Mesenchymal stem cell (in vitro differentiated cells and primary cell): ENCODE data around the gene FARS2.

Experiments
- DNase-seq: peaks from one replicate; pipeline ENCODE4 v3.0.0-alpha.2; 2013
- H2AFZ ChIP-seq: one replicate; pipeline ENCODE4 v1.6.1; 2013; ENCODE audit warnings: low read depth, mild to moderate bottlenecking, control low read depth, inconsistent platforms, low read length, moderate library complexity
- H2AK5ac ChIP-seq: 2 replicates; pipeline ENCODE4 v1.6.1; 2013; ENCODE audit warnings: low read length, moderate library complexity, mild to moderate bottlenecking, inconsistent platforms; ENCODE audit not compliant: severe bottlenecking
- H2BK120ac ChIP-seq: one replicate; pipeline ENCODE4 v1.6.1; 2013; ENCODE audit warnings: low read depth, mild to moderate bottlenecking, inconsistent platforms, low read length, moderate library complexity
- H2BK12ac ChIP-seq, 2 experiments: one replicate each; pipeline ENCODE4 v1.6.1; 2013; ENCODE audit warnings: inconsistent platforms in 2 of 2, low read length in 2 of 2, mild to moderate bottlenecking in 2 of 2, moderate library complexity in 2 of 2, control low read depth in 1 of 2
- H2BK15ac ChIP-seq: one replicate; pipeline ENCODE4 v1.6.1; 2013; ENCODE audit warnings: mild to moderate bottlenecking, low read depth, inconsistent platforms; ENCODE audit not compliant: poor library complexity, severe bottlenecking
- H2BK5ac ChIP-seq: 2 replicates; pipeline ENCODE4 v1.6.1; 2013; ENCODE audit warnings: low read depth, mild to moderate bottlenecking, low read length, control low read depth, inconsistent platforms; ENCODE audit not compliant: poor library complexity, severe bottlenecking
- H3K14ac ChIP-seq, 2 experiments: one replicate each; pipeline ENCODE4 v1.6.1; 2013; ENCODE audit warnings: inconsistent platforms in 2 of 2, low read length in 2 of 2, control low read depth in 1 of 2, mild to moderate bottlenecking in 1 of 2, moderate library complexity in 1 of 2
- H3K18ac ChIP-seq, 2 experiments: one replicate each; pipeline ENCODE4 v1.6.1; 2013; ENCODE audit warnings: inconsistent platforms in 2 of 2, low read length in 2 of 2, control low read depth in 1 of 2, low read depth in 1 of 2, mild to moderate bottlenecking in 1 of 2
- H3K23ac ChIP-seq, 2 experiments: one replicate each; pipeline ENCODE4 v1.6.1; 2013; ENCODE audit warnings: inconsistent platforms in 2 of 2, low read length in 2 of 2, mild to moderate bottlenecking in 2 of 2, moderate library complexity in 2 of 2, control low read depth in 1 of 2
- H3K27ac ChIP-seq: 2 replicates; pipeline ENCODE4 v1.5.1; 2013; ENCODE audit warnings: mild to moderate bottlenecking, moderate library complexity, low read length, control low read depth, inconsistent platforms; ENCODE audit not compliant: poor library complexity, severe bottlenecking
- H3K27me3 ChIP-seq, 2 experiments: 2 replicates each; pipeline versions ENCODE4 v1.6.1 to v1.7.0; 2013; ENCODE audit warnings: low read length in 2 of 2, mild to moderate bottlenecking in 2 of 2, moderate library complexity in 2 of 2, control low read depth in 1 of 2, inconsistent platforms in 1 of 2; ENCODE audit not compliant: control insufficient read depth in 1 of 2, insufficient read depth in 1 of 2
- H3K36me3 ChIP-seq, 2 experiments: 2 replicates each; pipeline versions ENCODE4 v1.6.1 to v1.7.0; 2013; ENCODE audit warnings: low read length in 2 of 2, control low read depth in 1 of 2, inconsistent platforms in 1 of 2, low read depth in 1 of 2, mild to moderate bottlenecking in 1 of 2; ENCODE audit not compliant: insufficient read depth in 2 of 2, control insufficient read depth in 1 of 2
- H3K4ac ChIP-seq, 2 experiments: one replicate each; pipeline ENCODE4 v1.6.1; 2013; ENCODE audit warnings: inconsistent platforms in 2 of 2, low read length in 2 of 2, mild to moderate bottlenecking in 2 of 2, moderate library complexity in 2 of 2, control low read depth in 1 of 2, low read depth in 1 of 2
- H3K4me1 ChIP-seq: 2 replicates; pipeline ENCODE4 v1.6.1; 2013; ENCODE audit warnings: low read depth, low read length, control low read depth; ENCODE audit not compliant: control insufficient read depth, insufficient read depth
- H3K4me2 ChIP-seq: 2 replicates; pipeline ENCODE4 v1.6.1; 2013; ENCODE audit warnings: low read length, mild to moderate bottlenecking, inconsistent platforms; ENCODE audit not compliant: poor library complexity, severe bottlenecking
- H3K4me3 ChIP-seq, 2 experiments: 2 replicates each; pipeline versions ENCODE4 v1.5.1 to v1.7.0; 2013; ENCODE audit warnings: low read length in 2 of 2, mild to moderate bottlenecking in 2 of 2, control low read depth in 1 of 2, low read depth in 1 of 2; ENCODE audit not compliant: insufficient read depth in 1 of 2
- H3K79me1 ChIP-seq: replicated peaks from 2 replicates; pipeline ENCODE4 v1.6.1; 2013; ENCODE audit warnings: mild to moderate bottlenecking, control low read depth, low read length, inconsistent platforms; ENCODE audit not compliant: poor library complexity, severe bottlenecking
- H3K9ac ChIP-seq: 2 replicates; pipeline ENCODE4 v1.7.0; 2013; ENCODE audit warnings: mild to moderate bottlenecking, low read length, moderate library complexity
- H3K9me3 ChIP-seq: 2 replicates; pipeline ENCODE4 v1.7.0; 2013; ENCODE audit warnings: mild to moderate bottlenecking, low read length; ENCODE audit not compliant: control insufficient read depth
- H4K8ac ChIP-seq: one replicate; pipeline ENCODE4 v1.6.1; 2013; ENCODE audit warnings: inconsistent platforms, mild to moderate bottlenecking, low read length, moderate library complexity
- H4K91ac ChIP-seq: one replicate; pipeline ENCODE4 v1.6.1; 2013; ENCODE audit warnings: mild to moderate bottlenecking, low read length, inconsistent platforms
- WGBS: methylation state at CpG from one replicate; pipeline ENCODE4 v1.1.7; 2013; ENCODE audit warnings: mixed read lengths; 5-methylcytosine and 5-hydroxymethylcytosine counted together

The FARS2 gene

DNA sequence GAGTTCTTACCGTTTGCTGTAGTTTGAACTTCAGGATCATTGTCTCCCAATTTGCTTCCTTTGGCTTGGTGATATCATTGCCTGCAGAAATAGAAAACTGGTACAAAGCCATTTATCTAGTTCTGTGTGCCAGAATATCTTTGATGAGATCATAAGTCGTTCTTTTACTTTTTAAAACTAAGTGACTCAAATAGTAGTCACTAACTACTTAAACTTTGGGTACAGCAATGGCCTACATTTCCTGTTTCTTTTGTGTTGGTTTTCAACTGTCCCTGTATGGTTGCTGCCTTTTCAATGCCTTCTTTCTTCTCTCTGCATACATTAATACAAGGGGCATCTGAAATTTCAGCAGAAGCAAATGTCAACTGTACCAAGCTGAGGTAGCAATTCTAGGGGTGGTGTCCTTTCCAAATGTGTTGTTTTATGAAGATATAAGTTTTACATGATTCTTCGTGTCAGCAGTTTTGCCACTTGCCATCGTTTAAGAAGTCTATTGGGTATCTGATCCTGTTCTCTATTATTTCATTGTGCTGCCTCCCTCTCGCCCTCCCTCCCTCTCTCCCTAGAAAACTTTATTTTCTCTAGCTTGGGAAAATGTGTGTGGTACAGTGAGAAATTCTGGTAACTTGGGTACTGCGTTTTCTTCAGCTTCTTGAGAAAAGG is 238.5 kb downstream of the FARS2 start:
- no peak overlapping the region for H3K4me2 ChIP-seq
- H2AFZ ChIP-seq: no peak overlapping the region
- peaks cover 8% of the 10 kb centered on the region for H3K79me1 ChIP-seq
- H4K91ac ChIP-seq: no peak overlapping the region
- H3K23ac ChIP-seq: no peak overlapping the region
- no peaks in the 10 kb centered on the region for H3K27me3 ChIP-seq
- peak overlapping the region; percentile 80 for H4K8ac ChIP-seq
- no peaks in the 10 kb centered on the region for H3K9me3 ChIP-seq
- DNase-seq: peak; percentile 43
- 57% methylated on average over 2 of the region's 6 CpGs for WGBS
- no peak overlapping the region for H3K4me3 ChIP-seq
- no peak overlapping the region for H2BK5ac ChIP-seq
- H2AK5ac ChIP-seq: no peak overlapping the region
- H3K9ac ChIP-seq: peak overlapping the region; percentile 80
- no peak overlapping the region for H3K14ac ChIP-seq
- no peak overlapping the region for H3K4ac ChIP-seq
- H2BK120ac ChIP-seq: no peak overlapping the region
- no peaks in the 10 kb centered on the region for H3K4me1 ChIP-seq
- no peak overlapping the region for H3K27ac ChIP-seq
- H3K18ac ChIP-seq: peak overlapping the region in 1 of 2 experiments; percentile 92
- H3K36me3 ChIP-seq: no peaks in the 10 kb centered on the region
- H2BK15ac ChIP-seq: no peak overlapping the region
- H2BK12ac ChIP-seq: no peak overlapping the region

- Histone ChIP-seq H2BK12ac (no peak overlapping the region), H2AFZ (no peak overlapping the region), H3K4me1 (peaks cover 7% of the 10 kb centered on the region), H2BK120ac (no peak overlapping the region), H3K9ac (no peak overlapping the region), H3K9me3 (no peaks in the 10 kb centered on the region), H3K4me3 (no peak overlapping the region), H3K27me3 (no peaks in the 10 kb centered on the region), H4K91ac (no peak overlapping the region), H2AK5ac (no peak overlapping the region), H3K27ac (no peak overlapping the region), H3K79me1 (peaks cover 4% of the 10 kb centered on the region), H3K14ac (no peak overlapping the region), H4K8ac (no peak overlapping the region), H3K4ac (no peak overlapping the region), H3K18ac (no peak overlapping the region), H3K36me3 (no peaks in the 10 kb centered on the region), H2BK5ac (no peak overlapping the region), H3K23ac (no peak overlapping the region), H2BK15ac (no peak overlapping the region), H3K4me2 (no peak overlapping the region)
- WGBS: 96% methylated on average over 3 of the region's 3 CpGs
- DNase-seq: no peak
These were observed 240.5 kb downstream of the FARS2 start for GRCh38 chr6:5501837-5502236.

GRCh38 chr6:5504078-5504477 is 242.8 kb downstream of the FARS2 start:
- Histone ChIP-seq H4K8ac (no peak overlapping the region), H3K23ac (no peak overlapping the region), H3K14ac (no peak overlapping the region), H3K18ac (no peak overlapping the region), H3K36me3 (no peaks in the 10 kb centered on the region), H3K9ac (no peak overlapping the region), H3K79me1 (peaks cover 11% of the 10 kb centered on the region), H3K9me3 (no peaks in the 10 kb centered on the region), H2BK12ac (no peak overlapping the region), H2BK5ac (no peak overlapping the region), H3K27ac (no peak overlapping the region), H2AFZ (no peak overlapping the region), H3K4ac (no peak overlapping the region), H2BK15ac (no peak overlapping the region), H3K4me1 (peaks cover 11% of the 10 kb centered on the region), H3K27me3 (no peaks in the 10 kb centered on the region), H3K4me3 (no peak overlapping the region), H2BK120ac (no peak overlapping the region), H3K4me2 (no peak overlapping the region), H4K91ac (no peak overlapping the region), H2AK5ac (no peak overlapping the region)
- DNase-seq: no peak
- WGBS: no CpG with 5 or more reads among the region's 1 CpG

DNA sequence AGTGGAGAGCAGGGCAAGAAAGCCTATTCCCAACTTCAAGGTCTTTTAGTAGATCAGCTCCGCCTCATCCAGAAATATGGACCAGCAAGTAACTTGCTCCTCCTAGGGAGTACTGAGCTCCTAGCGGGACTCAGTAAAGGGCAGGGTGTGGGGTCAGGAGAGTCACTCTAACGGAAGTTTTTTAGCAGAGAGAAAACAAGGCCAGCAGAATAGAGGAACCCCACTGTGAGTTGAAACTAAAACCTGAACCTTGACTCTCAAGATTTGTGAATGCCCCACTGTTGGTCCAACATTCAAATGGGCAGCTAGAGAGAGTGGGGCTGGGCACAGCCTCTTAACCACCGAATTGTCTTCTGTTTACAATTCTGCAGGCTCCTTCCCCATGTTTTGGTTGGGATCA is 244.8 kb downstream of the FARS2 start:
- Histone ChIP-seq H3K9ac (no peak overlapping the region), H3K27me3 (no peaks in the 10 kb centered on the region), H3K4me2 (no peak overlapping the region), H2AFZ (no peak overlapping the region), H3K4me1 (peaks cover 14% of the 10 kb centered on the region), H2AK5ac (no peak overlapping the region), H2BK15ac (no peak overlapping the region), H3K36me3 (no peaks in the 10 kb centered on the region), H3K9me3 (no peaks in the 10 kb centered on the region), H3K18ac (no peak overlapping the region), H2BK12ac (no peak overlapping the region), H3K79me1 (peaks cover 12% of the 10 kb centered on the region), H3K4me3 (no peak overlapping the region), H4K91ac (no peak overlapping the region), H3K14ac (no peak overlapping the region), H2BK5ac (no peak overlapping the region), H2BK120ac (no peak overlapping the region), H4K8ac (no peak overlapping the region), H3K27ac (no peak overlapping the region), H3K4ac (no peak overlapping the region), H3K23ac (no peak overlapping the region)
- 86% methylated on average over 4 of the region's 4 CpGs for WGBS
- DNase-seq: no peak
